K562 (cell line): ENCODE measurements around the gene ERFL. TPM values are rescaled to one million over a fixed set of nuclear protein-coding genes. Genes with fewer than 3 reads are reported as not detected.
A peak's percentile ranks its signal among the peaks of the same experiment; 100 is the strongest.

Experiments
- ASH1L ChIP-seq: fragments of 450-650 bp; IDR thresholded peaks from 2 replicates; pipeline ENCODE4 v1.6.1; 2018; ENCODE audit warnings: borderline replicate concordance, mild to moderate bottlenecking, low read depth; ENCODE audit not compliant: partially characterized antibody
- ELF2 ChIP-seq: fragments of 250-450 bp; sonication (Bioruptor Pico); IDR thresholded peaks from 2 replicates; pipeline ENCODE4 v1.5.0; 2021; ENCODE audit warnings: mild to moderate bottlenecking
- GABPB2 ChIP-seq: fragments of 250-450 bp; sonication (Bioruptor Pico); conservative IDR thresholded peaks from 2 replicates; pipeline ENCODE4 v1.5.1; 2021; ENCODE audit warnings: mild to moderate bottlenecking
- IFI16 ChIP-seq: fragments of 250-450 bp; sonication (Bioruptor Pico); IDR thresholded peaks from 2 replicates; pipeline ENCODE4 v2.1.2; 2022; ENCODE audit warnings: mild to moderate bottlenecking, inconsistent platforms
- JUN ChIP-seq, 2 experiments: sonication (generic) in 1 of 2; formaldehyde crosslinking in 1 of 2; IDR thresholded peaks; 2 replicates each; pipeline versions ENCODE4 v1.6.1 to v1.8.0; 2012 to 2022; ENCODE audit warnings: borderline replicate concordance in 2 of 2, mild to moderate bottlenecking in 2 of 2, improper control_type of control experiment in 1 of 2, low read depth in 1 of 2, low read length in 1 of 2, missing genetic modification reagents in 1 of 2
- MTA1 ChIP-seq: fragments of 450-650 bp; IDR thresholded peaks from 2 replicates; pipeline ENCODE4 v1.6.1; 2017; ENCODE audit warnings: borderline replicate concordance
- MTA2 ChIP-seq: fragments of 450-650 bp; IDR thresholded peaks from 2 replicates; pipeline ENCODE4 v1.6.1; 2016; ENCODE audit warnings: low read depth
- MYC ChIP-seq, 2 experiments: fragments of 250-450 bp in 1 of 2; sonication (Bioruptor Pico) in 1 of 2; IDR thresholded peaks; 2 replicates each; pipeline versions ENCODE4 v1.5.1 to v1.6.1; 2012 to 2021; ENCODE audit warnings: low read depth in 2 of 2, borderline replicate concordance in 1 of 2, improper control_type of control experiment in 1 of 2, low read length in 1 of 2, mild to moderate bottlenecking in 1 of 2, moderate library complexity in 1 of 2
- NRF1 ChIP-seq, 2 experiments: fragments of 450-650 bp; IDR thresholded peaks in 1 of 2; conservative IDR thresholded peaks in 1 of 2; 2 replicates each; pipeline ENCODE4 v1.6.1; 2014; ENCODE audit warnings: mild to moderate bottlenecking in 2 of 2
- SIN3B ChIP-seq: fragments of 450-650 bp; IDR thresholded peaks from 2 replicates; pipeline ENCODE4 v1.6.1; 2017; ENCODE audit warnings: low read depth, mild to moderate bottlenecking, moderate library complexity
- SIRT6 ChIP-seq: IDR thresholded peaks from one replicate; pipeline ENCODE4 v1.6.1; 2012; ENCODE audit warnings: low read depth, mild to moderate bottlenecking, control low read depth, inconsistent platforms, low read length, moderate library complexity
- SRF ChIP-seq, 2 experiments: fragments of 250-450, 450-650 bp in 1 of 2; sonication (Bioruptor Pico) in 1 of 2; sonication (generic) in 1 of 2; formaldehyde crosslinking; IDR thresholded peaks; 2 replicates each; pipeline versions ENCODE4 v1.5.0 to v1.5.1; 2020 to 2022; ENCODE audit warnings: mild to moderate bottlenecking in 1 of 2, missing genetic modification reagents in 1 of 2
- TEAD1 ChIP-seq, 2 experiments: fragments of 450-650 bp in 1 of 2; sonication (generic) in 1 of 2; formaldehyde crosslinking; IDR thresholded peaks; 2 replicates each; pipeline versions ENCODE4 v1.4.0 to v1.8.0; 2020 to 2022; ENCODE audit warnings: mild to moderate bottlenecking in 2 of 2, missing genetic modification reagents in 1 of 2
- TRIM24 ChIP-seq, 2 experiments: fragments of 450-650 bp; IDR thresholded peaks; 2 replicates each; pipeline ENCODE4 v1.6.1; 2016
- TRIM28 ChIP-seq: fragments of 450-650 bp; IDR thresholded peaks from 2 replicates; pipeline ENCODE4 v1.6.1; 2017
- ZNF57 ChIP-seq: fragments of 450-650 bp; formaldehyde crosslinking; IDR thresholded peaks from 2 replicates; pipeline ENCODE4 v1.4.0; 2020; ENCODE audit warnings: mild to moderate bottlenecking, moderate library complexity
- polyA plus RNA-seq, 8 experiments: library from polyadenylated mRNA; depleted of rRNA in 4 of 8; stranded (reverse) in 5 of 8; unstranded in 3 of 8; fragments of >200 nt; fragmentation: Nextera tagmentation in 2 of 8; fragmentation: Illumina TruSeq in 1 of 8; extraction: Ambion mirVana in 2 of 8; extraction: Trizol in 1 of 8; gene quantifications; 2 replicates each; pipeline versions ENCODE4 v1.2.1 to v1.2.3, GENCODE V29; 2011 to 2014; ENCODE audit warnings: inconsistent platforms in 1 of 8, missing spikeins in 1 of 8
- total RNA-seq, 7 experiments: library from RNA; depleted of rRNA in 6 of 7; stranded (reverse); fragments of >200 nt in 6 of 7; fragmentation: Illumina TruSeq in 2 of 7; extraction: Trizol in 2 of 7; gene quantifications; 2 replicates each; pipeline versions ENCODE4 v1.2.1 to v1.2.3, GENCODE V29; 2011 to 2021; ENCODE audit warnings: low replicate concordance in 1 of 7
- TF ChIP-seq, protein P1 (sequence below): fragments of 450-650 bp; formaldehyde crosslinking; IDR thresholded peaks from 2 replicates; pipeline ENCODE4 v1.4.0; 2020; ENCODE audit warnings: mild to moderate bottlenecking, moderate library complexity
- TF ChIP-seq, protein P2 (sequence below): fragments of 450-650 bp; formaldehyde crosslinking; IDR thresholded peaks from 2 replicates; pipeline ENCODE4 v1.4.0; 2020; ENCODE audit warnings: mild to moderate bottlenecking, mixed read lengths
- TF ChIP-seq, protein P3 (sequence below): sonication (generic); formaldehyde crosslinking; IDR thresholded peaks from 2 replicates; pipeline ENCODE4 v1.8.0; 2022; ENCODE audit warnings: missing genetic modification reagents, mild to moderate bottlenecking, moderate library complexity, borderline replicate concordance
- TF ChIP-seq, protein P4 (sequence below): sonication (generic); formaldehyde crosslinking; IDR thresholded peaks from 2 replicates; pipeline ENCODE4 v1.8.0; 2022; ENCODE audit warnings: missing genetic modification reagents, mild to moderate bottlenecking, borderline replicate concordance

ERFL gene
- total and polyA plus RNA-seq, 9 of the 15 experiments (the other 6 are each of a cell fraction or from before 2014, with no cell fraction given), result 0.07 to 0.75 (median 0.32) TPM; not detected in 4

DNA sequence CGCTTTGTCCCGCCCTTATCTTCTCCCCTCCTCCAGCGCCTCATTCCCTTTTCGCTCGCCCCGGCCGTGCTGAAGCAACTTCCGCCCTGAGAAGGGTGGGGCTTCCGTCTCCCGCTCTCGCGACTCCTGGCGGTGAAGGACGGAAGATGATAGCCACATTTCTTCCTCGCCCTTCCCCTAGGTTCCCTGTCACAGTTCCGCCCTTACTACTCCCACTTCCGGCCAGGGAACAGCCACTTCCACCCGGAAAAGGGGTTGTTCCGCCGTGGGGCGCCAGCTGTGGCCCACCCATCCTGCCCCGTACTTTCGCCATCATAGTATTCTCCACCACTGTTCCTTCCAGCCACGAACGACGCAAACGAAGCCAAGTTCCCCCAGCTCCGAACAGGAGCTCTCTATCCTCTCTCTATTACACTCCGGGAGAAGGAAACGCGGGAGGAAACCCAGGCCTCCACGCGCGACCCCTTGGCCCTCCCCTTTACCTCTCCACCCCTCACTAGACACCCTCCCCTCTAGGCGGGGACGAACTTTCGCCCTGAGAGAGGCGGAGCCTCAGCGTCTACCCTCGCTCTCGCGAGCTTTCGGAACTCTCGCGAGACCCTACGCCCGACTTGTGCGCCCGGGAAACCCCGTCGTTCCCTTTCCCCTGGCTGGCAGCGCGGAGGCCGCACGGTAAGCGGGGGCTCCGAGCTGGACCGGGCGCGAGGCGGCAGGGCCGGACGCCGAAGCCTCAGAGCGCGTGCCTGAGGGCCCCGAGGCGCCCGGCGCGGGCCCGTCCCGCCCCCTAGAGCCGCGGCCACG lies 68.4 kb downstream of the ERFL start, which contains the start of gene RPS19 (continued):
- TF ChIP-seq, protein P1, sequence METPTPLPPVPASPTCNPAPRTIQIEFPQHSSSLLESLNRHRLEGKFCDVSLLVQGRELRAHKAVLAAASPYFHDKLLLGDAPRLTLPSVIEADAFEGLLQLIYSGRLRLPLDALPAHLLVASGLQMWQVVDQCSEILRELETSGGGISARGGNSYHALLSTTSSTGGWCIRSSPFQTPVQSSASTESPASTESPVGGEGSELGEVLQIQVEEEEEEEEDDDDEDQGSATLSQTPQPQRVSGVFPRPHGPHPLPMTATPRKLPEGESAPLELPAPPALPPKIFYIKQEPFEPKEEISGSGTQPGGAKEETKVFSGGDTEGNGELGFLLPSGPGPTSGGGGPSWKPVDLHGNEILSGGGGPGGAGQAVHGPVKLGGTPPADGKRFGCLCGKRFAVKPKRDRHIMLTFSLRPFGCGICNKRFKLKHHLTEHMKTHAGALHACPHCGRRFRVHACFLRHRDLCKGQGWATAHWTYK (CRISPR knock-in tag), result peak; percentile 30; the same call in 1 of the 2 replicates
- TF ChIP-seq, protein P2, sequence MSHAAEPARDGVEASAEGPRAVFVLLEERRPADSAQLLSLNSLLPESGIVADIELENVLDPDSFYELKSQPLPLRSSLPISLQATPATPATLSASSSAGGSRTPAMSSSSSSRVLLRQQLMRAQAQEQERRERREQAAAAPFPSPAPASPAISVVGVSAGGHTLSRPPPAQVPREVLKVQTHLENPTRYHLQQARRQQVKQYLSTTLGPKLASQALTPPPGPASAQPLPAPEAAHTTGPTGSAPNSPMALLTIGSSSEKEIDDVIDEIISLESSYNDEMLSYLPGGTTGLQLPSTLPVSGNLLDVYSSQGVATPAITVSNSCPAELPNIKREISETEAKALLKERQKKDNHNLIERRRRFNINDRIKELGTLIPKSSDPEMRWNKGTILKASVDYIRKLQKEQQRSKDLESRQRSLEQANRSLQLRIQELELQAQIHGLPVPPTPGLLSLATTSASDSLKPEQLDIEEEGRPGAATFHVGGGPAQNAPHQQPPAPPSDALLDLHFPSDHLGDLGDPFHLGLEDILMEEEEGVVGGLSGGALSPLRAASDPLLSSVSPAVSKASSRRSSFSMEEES (CRISPR knock-in tag), result peak; percentile 5; the same call in 1 of the 2 replicates
- TF ChIP-seq IFI16 (CRISPR knock-in tag), result no peak
- TF ChIP-seq TRIM28, result peak; percentile 69; the same call in 1 of the 2 replicates
- peak; percentile 87 for TF ChIP-seq SIN3B
- no peak for TF ChIP-seq SIRT6
- peak; percentile 88 for TF ChIP-seq ASH1L
- TF ChIP-seq TRIM24 (IDR thresholded peaks at IDR 0.05), result peak in 1 of 2 experiments; percentile 76; a peak in 2 of 4 replicates
- peak; percentile 48; the same call in 1 of the 2 replicates for TF ChIP-seq JUN (IDR thresholded peaks at IDR 0.05; ENCODE audit: borderline replicate concordance, low read depth, low read length)
- peak; percentile 58; the same call in 1 of the 2 replicates for TF ChIP-seq JUN (CRISPR knock-in tag; IDR thresholded peaks at IDR 0.05; ENCODE audit: borderline replicate concordance)
- TF ChIP-seq TEAD1 (CRISPR knock-in tag; IDR thresholded peaks at IDR 0.05), result peak in 1 of 2 experiments; percentile 77; a peak in 2 of 4 replicates
- no peak for TF ChIP-seq GABPB2 (CRISPR knock-in tag)
- TF ChIP-seq MTA1, result peak; percentile 96
- peak; percentile 80 for TF ChIP-seq MTA2
- peak; percentile 100 for TF ChIP-seq ELF2 (CRISPR knock-in tag)
- no peak for TF ChIP-seq ZNF57 (CRISPR knock-in tag)
- TF ChIP-seq SRF (CRISPR knock-in tag; IDR thresholded peaks at IDR 0.05), result peak in 1 of 2 experiments; percentile 80; a peak in 2 of 4 replicates
- TF ChIP-seq, protein P3, sequence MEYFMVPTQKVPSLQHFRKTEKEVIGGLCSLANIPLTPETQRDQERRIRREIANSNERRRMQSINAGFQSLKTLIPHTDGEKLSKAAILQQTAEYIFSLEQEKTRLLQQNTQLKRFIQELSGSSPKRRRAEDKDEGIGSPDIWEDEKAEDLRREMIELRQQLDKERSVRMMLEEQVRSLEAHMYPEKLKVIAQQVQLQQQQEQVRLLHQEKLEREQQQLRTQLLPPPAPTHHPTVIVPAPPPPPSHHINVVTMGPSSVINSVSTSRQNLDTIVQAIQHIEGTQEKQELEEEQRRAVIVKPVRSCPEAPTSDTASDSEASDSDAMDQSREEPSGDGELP (CRISPR knock-in tag), result peak; percentile 98
- peak; percentile 96 for TF ChIP-seq MYC (IDR thresholded peaks at IDR 0.05; ENCODE audit: low read depth, low read length)
- peak; percentile 89; the same call in 1 of the 2 replicates for TF ChIP-seq MYC (CRISPR knock-in tag; IDR thresholded peaks at IDR 0.05; ENCODE audit: borderline replicate concordance, low read depth)
- peak; percentile 31 to 47 for TF ChIP-seq NRF1 (conservative IDR thresholded peaks at IDR 0.05 in 1 of 2, IDR thresholded peaks at IDR 0.05 in 1 of 2)
- TF ChIP-seq, protein P4, sequence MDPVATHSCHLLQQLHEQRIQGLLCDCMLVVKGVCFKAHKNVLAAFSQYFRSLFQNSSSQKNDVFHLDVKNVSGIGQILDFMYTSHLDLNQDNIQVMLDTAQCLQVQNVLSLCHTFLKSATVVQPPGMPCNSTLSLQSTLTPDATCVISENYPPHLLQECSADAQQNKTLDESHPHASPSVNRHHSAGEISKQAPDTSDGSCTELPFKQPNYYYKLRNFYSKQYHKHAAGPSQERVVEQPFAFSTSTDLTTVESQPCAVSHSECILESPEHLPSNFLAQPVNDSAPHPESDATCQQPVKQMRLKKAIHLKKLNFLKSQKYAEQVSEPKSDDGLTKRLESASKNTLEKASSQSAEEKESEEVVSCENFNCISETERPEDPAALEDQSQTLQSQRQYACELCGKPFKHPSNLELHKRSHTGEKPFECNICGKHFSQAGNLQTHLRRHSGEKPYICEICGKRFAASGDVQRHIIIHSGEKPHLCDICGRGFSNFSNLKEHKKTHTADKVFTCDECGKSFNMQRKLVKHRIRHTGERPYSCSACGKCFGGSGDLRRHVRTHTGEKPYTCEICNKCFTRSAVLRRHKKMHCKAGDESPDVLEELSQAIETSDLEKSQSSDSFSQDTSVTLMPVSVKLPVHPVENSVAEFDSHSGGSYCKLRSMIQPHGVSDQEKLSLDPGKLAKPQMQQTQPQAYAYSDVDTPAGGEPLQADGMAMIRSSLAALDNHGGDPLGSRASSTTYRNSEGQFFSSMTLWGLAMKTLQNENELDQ (CRISPR knock-in tag), result no peak
